ENCODE results near the gene ARHGDIG. TPM values are rescaled to one million over a fixed set of nuclear protein-coding genes. Genes with fewer than 3 reads are reported as not detected.

ARHGDIG gene
- total RNA-seq, 2 experiments from 2014 or later = not detected

DNA sequence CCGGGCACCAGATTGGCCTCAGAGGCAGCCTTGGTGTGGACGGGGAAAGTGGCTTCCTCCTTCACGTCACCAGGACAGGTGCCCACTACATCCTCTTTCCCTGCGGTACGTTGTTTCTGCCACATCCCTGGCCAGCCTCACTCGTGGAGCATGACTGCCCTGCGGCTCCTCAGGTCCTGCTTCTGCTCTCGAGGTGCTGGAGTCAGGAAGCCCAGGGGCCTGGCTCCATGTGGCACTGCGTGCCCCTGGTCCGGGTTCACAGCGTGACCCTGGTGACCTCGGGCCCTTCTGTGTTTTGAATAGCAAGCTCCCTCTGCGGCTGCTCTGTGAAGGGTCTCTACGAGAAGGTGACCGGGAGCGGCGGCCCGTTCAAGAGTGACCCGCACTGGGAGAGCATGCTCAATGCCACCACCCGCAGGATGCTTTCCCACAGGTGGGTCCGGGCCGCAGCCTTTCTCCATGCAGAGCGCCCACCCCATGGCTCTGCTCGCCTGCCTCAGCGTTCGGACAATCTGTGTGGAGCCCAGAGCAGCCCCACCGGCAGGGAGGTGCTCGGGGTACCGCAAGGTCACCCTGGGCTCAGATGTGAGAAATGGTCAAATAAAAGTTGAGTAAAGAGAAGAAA is 18.2 kb upstream of the ARHGDIG start:
- Mint-ChIP-seq H3K36me3 (ENCODE audit: low read depth) (peaks cover 2% of the 10 kb centered on the region), H3K4me1 (ENCODE audit: low read depth) (no peaks in the 10 kb centered on the region), H3K27me3 (no peaks in the 10 kb centered on the region), H3K27ac (no peak overlapping the region), H3K9me3 (no peaks in the 10 kb centered on the region), H3K4me3 (no peak overlapping the region)
- TF ChIP-seq, protein P1, sequence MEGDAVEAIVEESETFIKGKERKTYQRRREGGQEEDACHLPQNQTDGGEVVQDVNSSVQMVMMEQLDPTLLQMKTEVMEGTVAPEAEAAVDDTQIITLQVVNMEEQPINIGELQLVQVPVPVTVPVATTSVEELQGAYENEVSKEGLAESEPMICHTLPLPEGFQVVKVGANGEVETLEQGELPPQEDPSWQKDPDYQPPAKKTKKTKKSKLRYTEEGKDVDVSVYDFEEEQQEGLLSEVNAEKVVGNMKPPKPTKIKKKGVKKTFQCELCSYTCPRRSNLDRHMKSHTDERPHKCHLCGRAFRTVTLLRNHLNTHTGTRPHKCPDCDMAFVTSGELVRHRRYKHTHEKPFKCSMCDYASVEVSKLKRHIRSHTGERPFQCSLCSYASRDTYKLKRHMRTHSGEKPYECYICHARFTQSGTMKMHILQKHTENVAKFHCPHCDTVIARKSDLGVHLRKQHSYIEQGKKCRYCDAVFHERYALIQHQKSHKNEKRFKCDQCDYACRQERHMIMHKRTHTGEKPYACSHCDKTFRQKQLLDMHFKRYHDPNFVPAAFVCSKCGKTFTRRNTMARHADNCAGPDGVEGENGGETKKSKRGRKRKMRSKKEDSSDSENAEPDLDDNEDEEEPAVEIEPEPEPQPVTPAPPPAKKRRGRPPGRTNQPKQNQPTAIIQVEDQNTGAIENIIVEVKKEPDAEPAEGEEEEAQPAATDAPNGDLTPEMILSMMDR (IDR thresholded peaks at IDR 0.05) = no peak
- POLR2A ChIA-PET = no interaction called here
- DNase-seq = no peak
- ATAC-seq = no peak
- CTCF ChIA-PET = no interaction called here
- intact Hi-C loops (cut with micrococcal nuclease) = no loop called here

DNA sequence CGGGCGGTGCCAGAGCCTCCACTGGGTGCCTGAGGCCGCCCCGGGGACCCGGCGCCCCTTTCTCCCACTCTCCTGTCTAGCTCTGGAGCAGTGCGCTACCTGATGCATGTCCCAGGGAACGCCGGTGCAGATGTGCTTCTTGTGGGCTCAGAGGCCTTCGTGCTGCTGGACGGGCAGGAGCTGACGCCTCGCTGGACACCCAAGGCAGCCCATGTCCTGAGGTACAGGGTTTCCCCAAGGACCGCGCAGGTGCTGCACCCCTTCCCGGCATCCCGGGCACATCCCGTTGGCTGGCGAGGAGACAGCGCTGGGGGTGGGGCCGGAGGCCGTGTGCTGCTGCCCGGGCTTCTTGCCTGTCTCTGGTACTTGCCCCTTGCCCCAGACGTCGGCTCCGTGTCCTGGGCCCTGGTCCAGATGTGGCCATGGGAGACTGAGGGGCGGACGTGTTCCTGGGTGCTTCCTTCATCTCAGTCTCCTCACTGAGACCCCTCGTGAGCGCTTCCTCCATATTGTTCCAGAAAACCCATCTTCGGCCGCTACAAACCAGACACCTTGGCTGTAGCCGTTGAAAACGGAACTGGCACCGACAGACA is 17.1 kb upstream of the ARHGDIG start:
- Mint-ChIP-seq H3K36me3 (ENCODE audit: low read depth) (peaks cover 2% of the 10 kb centered on the region), H3K4me1 (ENCODE audit: low read depth) (no peaks in the 10 kb centered on the region), H3K4me3 (no peak overlapping the region), H3K9me3 (no peaks in the 10 kb centered on the region), H3K27ac (no peak overlapping the region), H3K27me3 (no peaks in the 10 kb centered on the region)
- TF ChIP-seq, protein P1 (IDR thresholded peaks at IDR 0.05) = no peak
- DNase-seq (no peak), ATAC-seq (no peak)
- CTCF ChIA-PET = no interaction called here
- POLR2A ChIA-PET = interaction anchor here (1.3 kb wide), 1 partner anchor 9 kb away, joined by 3 read pairs; no protein-coding TSS in a partner anchor
- intact Hi-C loops (cut with micrococcal nuclease) = no loop called here

DNA sequence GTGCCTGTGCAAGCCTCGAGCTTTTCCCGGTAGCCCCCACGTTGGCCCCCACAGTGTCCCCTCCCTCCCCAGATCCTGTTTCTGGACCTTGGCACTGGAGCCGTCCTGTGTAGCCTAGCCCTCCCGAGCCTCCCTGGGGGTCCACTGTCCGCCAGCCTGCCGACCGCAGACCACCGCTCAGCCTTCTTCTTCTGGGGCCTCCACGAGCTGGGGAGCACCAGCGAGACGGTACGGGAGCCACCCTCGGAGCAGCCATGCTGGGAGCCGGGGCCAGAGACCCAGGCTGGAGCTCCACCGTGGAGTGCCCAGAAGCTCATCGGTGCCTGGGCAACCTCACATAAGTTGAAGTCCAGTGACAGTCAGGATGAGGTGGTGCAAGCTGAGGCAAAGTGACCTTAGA is 16.4 kb upstream of the ARHGDIG start:
- TF ChIP-seq, protein P1 (IDR thresholded peaks at IDR 0.05) = no peak
- ATAC-seq (no peak), DNase-seq (no peak)
- Mint-ChIP-seq H3K4me1 (ENCODE audit: low read depth) (no peaks in the 10 kb centered on the region), H3K27ac (no peak overlapping the region), H3K27me3 (no peaks in the 10 kb centered on the region), H3K4me3 (no peak overlapping the region), H3K9me3 (no peaks in the 10 kb centered on the region), H3K36me3 (ENCODE audit: low read depth) (peaks cover 2% of the 10 kb centered on the region)
- ChIA-PET POLR2A (interaction anchor here (1.3 kb wide), 1 partner anchor 10 kb away, joined by 3 read pairs; no protein-coding TSS in a partner anchor), CTCF (no interaction called here)
- intact Hi-C loops (cut with micrococcal nuclease) = no loop called here

DNA sequence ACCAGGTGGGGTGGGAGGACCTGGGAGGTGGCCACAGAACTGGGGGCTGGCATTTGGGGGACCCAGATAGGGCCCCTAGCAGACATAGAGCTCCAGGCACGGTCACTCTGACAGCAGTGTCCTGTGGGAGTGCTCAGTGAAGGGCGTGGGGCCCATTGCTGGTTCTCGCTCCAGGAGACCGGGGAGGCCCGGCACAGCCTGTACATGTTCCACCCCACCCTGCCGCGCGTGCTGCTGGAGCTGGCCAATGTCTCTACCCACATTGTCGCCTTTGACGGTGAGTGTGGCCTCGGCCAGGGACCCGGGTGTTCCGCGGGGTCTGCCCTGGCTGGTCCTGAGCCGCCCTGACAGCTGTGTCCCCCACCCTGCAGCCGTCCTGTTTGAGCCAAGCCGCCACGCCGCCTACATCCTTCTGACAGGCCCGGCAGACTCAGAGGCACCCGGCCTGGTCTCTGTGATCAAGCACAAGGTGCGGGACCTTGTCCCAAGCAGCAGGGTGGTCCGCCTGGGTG is 15.9 kb upstream of the ARHGDIG start:
- Mint-ChIP-seq H3K27ac (no peak overlapping the region), H3K36me3 (ENCODE audit: low read depth) (peaks cover 2% of the 10 kb centered on the region), H3K4me1 (ENCODE audit: low read depth) (no peaks in the 10 kb centered on the region), H3K9me3 (no peaks in the 10 kb centered on the region), H3K4me3 (no peak overlapping the region), H3K27me3 (no peaks in the 10 kb centered on the region)
- ATAC-seq (no peak), DNase-seq (no peak)
- ChIA-PET POLR2A (interaction anchor here (1.3 kb wide), 1 partner anchor 10 kb away, joined by 3 read pairs; no protein-coding TSS in a partner anchor), CTCF (no interaction called here)
- intact Hi-C loops (cut with micrococcal nuclease) = no loop called here
- TF ChIP-seq, protein P1 (IDR thresholded peaks at IDR 0.05) = no peak

DNA sequence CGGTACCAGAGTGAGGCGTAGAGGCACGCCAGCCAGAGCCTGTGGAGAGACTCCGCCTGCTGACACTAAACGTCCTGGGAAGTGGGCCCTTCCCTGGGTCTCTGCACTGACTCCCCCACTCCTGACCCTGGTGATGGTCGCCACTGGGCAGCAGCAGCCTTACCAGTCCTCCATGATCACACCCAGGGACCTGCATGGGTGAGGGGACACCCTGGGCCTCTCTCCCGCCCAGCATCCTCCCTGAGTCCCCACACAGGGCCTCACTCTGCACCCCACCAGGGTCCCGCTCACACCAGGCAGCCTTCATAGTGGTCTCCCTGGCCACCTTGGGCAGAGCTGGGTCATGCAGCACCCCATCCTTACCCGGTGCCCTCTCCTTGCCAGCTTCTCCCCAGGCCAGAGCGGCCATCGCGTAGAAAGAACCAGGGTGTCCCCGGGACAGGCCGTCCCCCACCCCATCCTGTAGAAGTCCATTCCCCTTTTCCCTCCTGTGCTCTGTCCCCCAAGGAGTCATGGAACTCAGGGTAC is 15.3 kb upstream of the ARHGDIG start:
- peaks cover 2% of the 10 kb centered on the region for H3K36me3 Mint-ChIP-seq (ENCODE audit: low read depth)
- no peak overlapping the region for H3K4me3 Mint-ChIP-seq
- no peak for DNase-seq
- POLR2A ChIA-PET = interaction anchor here (1.3 kb wide), 1 partner anchor 11 kb away, joined by 3 read pairs; no protein-coding TSS in a partner anchor
- H3K4me1 Mint-ChIP-seq (ENCODE audit: low read depth) = no peaks in the 10 kb centered on the region
- CTCF ChIA-PET = no interaction called here
- no peak overlapping the region for H3K27ac Mint-ChIP-seq
- intact Hi-C loops (cut with micrococcal nuclease) = no loop called here
- H3K27me3 Mint-ChIP-seq = no peaks in the 10 kb centered on the region
- no peaks in the 10 kb centered on the region for H3K9me3 Mint-ChIP-seq
- TF ChIP-seq, protein P1 (IDR thresholded peaks at IDR 0.05) = no peak
- no peak for ATAC-seq

All from activated CD8-positive, alpha-beta T cell treated with anti-CD3 and anti-CD28 coated beads for 36 hours (primary cell).